Activated naive CD4-positive, alpha-beta T cell treated with anti-CD3 and anti-CD28 coated beads, Interleukin-2, amount 50 U/mL, for 16 hours (primary cell): Measurements from ENCODE around the gene DNM3.
"Not testable (repeated sequence)": the region's sequence is repeated elsewhere in the genome, so short reads cannot be mapped to it uniquely, and the experiment has no call there.

Experiments
- DNase-seq: peaks from one replicate; pipeline ENCODE4 v3.0.0-alpha.2; 2020

The DNM3 gene

DNA sequence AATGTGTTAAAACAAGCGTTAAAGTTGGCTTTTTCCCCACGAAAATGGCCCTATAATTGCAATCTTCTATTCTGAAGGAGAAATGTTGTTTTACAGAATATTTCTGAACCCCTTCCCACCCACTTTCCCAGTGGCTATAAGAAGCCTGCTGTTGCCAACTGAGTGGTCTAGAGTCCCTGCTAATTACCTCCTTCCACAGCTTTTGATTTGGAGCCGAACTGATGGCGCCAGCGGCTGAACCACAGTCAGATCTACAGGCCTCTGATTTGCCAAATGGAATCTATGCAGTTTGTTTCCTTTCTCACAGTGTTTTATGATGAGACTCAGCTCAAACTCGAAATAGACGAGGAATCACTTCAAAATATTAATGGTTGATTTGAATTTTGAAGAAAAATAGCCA lies 503.1 kb downstream of the DNM3 start:
- no peak for DNase-seq

DNA sequence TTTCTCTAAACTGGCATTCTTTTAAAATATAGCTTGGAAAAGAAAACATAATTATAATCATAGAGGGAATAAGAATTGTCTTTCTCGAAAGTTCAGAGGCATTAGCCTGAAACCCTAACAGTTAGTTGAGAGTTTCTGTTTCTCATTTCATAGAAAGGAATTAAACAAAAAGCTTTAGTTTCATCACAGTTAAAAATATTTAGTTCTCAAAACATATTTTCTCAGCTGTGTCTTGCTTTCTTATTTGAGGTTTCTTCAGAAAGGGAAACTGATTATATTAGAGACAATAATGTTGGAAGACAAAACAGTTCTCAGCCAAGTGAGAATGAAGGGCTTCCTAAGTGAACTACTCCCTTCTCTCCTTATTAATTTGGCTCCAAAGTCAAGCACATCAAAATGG lies 503.8 kb downstream of the DNM3 start:
- DNase-seq = no peak

DNA sequence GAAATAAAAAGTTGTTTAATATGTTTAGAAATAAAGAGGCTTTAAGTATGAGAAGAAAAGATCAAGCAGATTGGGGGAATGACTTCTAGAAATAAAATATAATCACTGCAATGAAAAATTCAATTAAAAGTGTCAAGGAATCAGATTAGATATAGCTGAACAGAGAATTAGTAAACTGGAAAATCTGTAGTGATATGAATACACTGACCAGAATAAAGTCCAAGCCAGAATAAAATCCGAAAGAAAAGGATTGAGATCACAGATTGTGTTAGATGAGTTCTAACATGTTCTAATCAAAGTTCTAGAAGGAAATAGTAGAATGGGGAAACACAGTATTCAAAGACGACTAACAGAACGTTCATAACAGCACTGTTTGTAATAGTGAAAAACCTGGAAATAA lies 506.1 kb downstream of the DNM3 start:
- DNase-seq = no peak

DNA sequence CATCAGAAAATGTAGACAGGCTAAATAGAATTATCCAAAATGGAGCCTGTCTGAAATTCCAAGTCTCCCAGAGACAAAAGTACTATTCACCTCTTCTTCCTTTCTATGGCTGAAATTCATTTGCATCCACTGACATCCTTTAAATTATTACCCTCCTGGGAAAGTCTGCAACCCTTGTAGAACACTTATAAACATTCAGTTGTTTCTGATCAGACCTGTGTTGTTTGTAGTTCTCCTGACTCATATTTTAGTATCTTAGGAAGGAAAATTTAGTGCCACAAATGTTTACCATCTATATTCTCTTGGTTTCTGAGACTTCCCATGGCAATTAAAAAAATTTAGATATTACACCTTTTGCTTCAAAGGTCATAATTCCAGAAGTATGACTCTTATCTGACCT lies 509.6 kb downstream of the DNM3 start:
- no peak for DNase-seq

DNA sequence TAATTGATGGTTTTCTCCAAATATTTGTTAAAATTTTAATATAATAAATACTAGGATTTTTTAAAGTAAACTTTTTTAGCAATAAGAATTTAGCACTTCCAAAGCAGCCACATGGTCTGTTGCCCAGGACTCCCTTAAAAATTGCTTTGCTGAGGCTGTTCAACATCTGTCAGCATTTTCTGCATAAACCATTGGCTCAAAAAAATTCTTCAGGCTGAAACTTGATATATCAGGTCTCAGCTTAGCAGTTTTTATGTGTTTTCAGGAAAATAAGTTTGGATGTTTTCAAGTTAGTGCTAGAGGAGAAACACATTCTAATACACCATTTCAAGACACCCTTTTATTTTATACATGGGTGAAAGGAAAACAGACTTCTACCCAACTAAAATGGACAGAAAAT lies 510.0 kb downstream of the DNM3 start:
- DNase-seq = no peak

DNA sequence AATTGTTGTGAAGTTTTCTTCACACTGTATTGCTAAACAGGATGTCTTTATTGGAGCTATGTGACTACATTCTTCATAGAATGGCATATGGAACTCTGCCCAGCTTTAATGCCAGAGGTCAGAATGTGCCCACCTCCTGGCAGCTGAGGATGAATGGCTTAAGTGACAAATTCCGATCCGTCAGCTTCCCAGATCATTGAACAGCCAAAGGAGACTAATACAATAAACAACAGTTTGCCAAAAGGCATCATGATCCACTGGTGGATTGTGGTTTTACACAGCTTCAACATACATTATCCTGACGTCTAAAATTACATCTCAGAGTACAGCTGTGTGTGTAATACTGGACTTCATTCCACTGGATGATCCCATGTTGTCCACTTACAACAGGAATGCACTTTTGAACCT lies 510.5 kb downstream of the DNM3 start:
- no peak for DNase-seq

DNA sequence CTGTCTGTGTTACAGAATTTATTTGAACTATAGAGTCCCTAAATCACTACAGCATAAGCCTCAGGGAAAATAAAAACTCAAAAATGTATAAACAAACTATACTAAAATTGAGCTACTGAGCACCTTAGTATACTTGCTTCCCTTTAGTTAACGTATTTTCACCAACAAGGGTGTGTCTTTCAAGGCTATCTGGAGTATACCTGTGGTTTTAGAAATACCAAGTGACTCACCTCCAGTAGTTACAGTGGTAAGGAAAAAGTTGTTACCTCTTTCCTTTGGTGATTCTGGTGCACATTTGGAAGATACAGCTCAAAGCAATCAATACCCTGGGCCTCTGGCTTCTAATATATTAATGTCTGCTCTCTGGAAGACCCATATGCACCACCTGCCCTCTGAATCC lies 511.1 kb downstream of the DNM3 start:
- DNase-seq = no peak

DNA sequence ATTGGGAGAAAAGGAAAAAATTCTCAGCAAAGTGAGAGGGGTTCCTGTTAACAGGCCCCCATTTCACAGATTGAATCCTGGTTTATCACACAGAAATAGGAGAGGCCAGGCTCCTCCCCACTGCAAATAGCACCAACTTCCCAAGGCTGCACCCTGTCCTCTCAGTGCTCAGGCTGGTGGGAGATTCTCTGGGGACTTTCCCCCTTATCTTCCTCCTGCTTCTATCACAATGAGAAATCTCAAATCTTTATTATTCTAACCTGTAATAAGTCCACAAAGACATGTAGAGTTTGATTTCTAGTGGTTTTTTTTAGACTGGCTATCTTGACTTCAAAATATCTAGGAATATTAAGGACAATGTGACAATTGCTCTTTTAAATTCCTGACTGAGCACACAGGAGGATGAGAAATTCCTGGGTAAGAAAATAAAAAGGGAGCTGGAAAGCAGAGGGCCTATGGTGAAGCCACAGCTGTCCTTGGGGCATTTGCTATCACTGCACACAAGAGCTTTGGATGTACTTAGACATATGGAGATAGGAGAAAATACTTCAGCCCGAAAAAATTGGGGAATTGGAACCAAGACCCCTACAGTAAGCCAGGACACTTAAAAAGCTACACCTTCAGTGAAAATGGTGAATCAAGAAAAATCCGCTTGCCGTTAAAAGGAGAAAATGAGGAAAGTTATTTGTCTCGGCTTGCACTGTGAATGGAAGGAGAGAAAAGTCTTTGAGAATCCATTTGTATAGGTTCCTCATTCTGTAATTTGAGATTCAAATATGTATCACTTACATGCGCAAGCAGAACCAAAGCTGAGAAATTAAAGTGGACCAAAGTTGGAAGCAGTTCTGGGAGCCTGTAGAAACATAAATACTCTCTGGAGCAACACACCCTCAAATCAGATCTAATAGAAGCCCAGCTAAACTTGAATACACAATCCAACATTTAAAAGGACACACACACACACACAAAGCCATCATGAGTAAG lies 513.3 kb downstream of the DNM3 start:
- no peak for DNase-seq

DNA sequence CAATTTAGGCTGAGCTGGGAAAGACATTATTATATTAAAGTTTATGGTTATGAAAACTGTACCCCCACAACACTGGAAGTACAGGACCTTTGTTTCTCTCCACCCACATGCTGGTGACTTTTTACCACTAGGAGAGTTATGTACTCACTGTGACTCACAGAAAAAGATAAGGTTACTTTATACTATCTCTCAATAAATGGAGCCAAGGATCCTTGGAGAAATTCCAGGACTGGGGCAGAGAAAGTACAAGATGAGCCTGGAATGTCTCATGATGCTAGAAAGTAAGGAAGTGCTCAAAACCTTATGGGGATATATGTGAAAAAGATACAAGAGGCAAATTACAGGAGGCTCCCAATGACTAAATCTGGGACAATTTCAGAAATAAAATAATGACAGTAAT lies 515.3 kb downstream of the DNM3 start:
- no peak for DNase-seq

DNA sequence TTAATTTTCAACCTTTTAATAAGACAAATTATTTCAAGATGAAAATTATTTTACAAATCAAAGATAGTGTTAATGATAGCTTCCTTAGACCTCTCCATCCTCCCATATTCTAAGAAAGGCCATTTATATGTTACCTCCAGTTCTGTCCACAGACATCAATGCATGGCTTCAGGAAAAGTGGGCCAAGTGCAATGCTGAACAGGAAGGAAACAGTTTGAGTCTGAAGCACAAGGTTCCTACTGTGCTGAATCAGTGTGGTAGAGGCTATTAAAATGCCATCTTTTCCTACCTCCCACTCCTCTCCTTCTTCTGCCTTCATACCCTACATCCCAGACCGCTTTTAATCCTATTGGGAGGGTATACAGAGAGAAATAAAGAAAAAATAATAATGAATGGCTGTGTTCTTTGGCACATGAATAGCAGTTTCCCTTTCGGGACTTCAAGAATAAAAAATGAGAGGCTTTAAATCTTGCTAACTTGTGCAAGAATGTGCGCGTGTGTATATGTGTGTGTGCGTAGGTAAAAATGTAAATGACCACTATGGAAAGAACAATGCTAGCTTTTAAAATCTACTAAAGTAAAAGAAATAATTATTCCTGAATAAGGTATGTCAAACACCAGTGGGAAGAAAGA lies 516.6 kb downstream of the DNM3 start:
- DNase-seq = no peak

DNA sequence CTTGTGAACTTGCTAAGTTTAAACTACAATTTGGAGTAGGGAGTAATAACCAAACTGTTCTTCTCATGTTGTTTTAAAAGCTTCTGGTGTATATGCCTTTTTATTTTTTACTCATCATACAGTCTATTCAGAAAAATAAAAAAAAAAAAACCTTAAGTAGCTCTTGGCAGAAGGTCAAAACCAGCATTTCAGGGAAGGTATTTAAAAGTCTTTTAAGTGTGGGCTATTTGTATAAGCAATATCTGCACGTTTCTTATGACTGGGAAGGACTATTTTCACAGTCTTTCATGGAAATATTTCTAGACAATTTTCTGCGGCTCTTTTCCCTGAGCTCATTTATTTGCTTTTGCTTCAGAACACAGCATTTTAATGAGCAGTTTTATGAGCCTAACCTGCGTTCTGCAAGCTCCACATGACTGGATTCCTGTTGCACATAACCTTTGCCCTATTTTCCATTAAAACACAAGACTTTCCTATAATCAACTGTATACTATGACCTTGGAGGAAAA lies 518.2 kb downstream of the DNM3 start:
- DNase-seq = no peak

DNA sequence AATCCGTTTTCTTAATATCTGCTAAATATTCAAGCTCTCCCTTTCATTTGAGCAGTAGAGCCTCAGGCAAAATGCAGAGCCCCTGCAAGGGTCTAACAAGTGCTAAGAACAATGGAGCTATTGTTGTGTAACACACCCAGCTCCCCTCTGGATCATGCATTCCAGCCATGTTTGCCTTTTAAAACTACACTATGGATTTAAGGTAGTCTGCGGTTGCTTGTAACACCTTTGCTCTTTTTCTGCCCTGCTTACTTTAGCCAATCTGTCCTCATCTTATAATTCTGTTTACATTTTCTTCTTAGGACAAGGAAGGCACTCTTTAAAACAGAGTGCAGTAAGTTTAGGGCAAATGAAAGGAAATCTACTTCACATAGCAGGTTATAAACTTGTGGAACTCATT lies 519.2 kb downstream of the DNM3 start:
- no peak for DNase-seq

DNA sequence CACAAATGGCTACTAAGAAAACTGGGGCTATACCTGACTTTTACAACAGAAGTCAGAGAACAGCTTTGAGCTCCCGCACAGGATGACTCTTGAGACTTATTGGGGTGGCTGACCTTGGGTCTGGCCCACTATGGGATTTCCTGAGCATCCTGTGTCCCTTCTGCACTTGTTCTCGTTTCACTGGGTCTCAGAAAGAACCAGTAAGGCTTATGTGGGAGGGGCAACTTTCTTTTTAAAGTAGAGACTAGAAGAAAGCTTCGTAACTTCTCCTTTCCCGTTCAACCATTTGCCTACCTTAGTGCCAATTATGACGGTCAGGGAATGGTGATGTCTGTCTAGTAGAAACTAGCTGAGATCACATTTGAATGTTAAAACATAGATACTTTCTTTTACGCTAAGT lies 519.7 kb downstream of the DNM3 start:
- DNase-seq = no peak

DNA sequence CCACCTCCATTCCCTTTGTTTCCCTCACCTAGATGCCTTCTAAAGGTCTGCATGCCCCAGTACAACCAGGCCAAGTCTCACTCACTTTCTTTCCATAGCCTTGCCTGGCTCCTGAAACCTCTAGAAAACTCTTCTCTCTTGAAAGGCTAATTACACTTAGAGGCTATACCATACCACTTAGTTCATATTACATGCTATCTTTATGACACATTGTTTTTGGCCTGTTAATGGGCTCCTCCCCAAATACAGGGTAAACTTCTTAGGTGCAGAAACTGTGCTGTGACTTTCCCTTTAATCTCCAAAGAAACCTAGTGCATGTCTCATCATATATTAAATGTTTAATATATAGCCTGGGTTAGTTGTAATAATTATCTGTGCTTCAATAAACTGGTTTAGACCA lies 522.6 kb downstream of the DNM3 start:
- no peak for DNase-seq

DNA sequence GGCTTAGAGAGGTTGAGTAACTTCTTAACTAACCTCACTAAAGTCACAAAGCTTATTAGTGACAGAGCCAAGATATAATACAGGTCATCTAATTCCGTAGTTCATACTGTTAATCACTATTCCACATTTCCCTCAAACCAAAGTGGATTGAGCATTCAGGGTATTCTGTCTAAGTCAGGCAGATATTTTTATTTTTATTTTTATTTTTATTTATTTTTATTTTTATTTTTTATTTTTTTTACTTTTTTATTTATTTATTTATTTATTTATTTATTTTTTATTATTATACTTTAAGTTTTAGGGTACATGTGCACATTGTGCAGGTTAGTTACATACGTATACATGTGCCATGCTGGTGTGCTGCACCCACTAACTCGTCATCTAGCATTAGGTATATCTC lies 530.3 kb downstream of the DNM3 start:
- not testable (repeated sequence) for DNase-seq

DNA sequence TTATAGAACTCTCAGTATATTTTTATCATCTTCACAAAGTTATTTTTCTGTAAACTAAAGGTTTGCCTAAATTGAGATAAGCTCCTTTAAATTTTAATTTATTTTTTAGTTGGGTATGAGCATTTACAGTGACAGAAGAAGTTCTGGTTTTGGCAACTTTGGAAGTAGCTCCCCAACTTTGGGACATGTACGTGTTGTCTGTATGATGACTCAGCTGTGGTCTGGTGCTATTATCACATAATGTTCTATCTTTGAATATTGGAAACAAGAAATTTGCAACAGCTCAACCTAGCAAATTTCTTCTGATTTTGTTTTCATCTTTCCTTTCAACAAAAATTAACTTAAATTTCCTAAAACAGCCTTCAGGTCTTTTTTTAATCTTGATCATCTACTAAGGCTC lies 532.6 kb downstream of the DNM3 start:
- no peak for DNase-seq

DNA sequence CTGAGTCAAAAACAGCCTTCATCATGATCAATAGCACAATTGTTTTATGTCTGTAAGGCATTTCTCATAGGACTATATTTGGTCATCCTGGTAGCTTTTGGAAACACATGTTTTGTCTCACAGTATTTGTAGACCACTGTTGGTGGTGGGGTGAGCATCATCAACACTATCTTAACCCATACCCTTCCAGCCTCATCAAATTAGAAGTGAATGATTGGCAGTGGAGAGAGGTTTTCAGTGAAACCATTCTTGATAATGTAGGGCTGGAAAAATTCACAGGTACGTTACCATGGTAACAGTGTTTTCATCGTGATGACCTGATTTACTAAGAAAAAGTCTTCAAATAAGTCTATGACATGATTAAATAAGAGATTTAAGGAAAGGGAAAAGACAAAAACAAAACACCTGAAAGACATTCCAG lies 533.9 kb downstream of the DNM3 start:
- no peak for DNase-seq

DNA sequence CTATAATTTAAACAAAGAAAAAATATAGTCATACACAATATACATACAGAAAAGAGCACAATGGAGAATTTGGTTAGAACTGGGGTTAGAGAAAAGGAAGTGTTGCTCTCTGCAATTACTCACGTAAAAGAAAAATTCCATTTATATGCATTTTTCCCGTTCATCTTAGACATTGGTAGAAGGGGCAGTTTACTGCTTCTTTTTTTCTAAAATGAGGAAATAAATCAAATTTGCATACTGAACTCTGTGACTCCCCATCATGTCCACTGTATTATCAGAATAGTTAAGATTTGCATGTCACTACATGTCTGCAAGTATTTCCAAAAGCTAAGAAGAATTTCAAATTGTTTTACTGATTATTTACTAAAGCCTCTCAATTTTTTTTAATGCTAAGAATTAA lies 535.1 kb downstream of the DNM3 start:
- no peak for DNase-seq

DNA sequence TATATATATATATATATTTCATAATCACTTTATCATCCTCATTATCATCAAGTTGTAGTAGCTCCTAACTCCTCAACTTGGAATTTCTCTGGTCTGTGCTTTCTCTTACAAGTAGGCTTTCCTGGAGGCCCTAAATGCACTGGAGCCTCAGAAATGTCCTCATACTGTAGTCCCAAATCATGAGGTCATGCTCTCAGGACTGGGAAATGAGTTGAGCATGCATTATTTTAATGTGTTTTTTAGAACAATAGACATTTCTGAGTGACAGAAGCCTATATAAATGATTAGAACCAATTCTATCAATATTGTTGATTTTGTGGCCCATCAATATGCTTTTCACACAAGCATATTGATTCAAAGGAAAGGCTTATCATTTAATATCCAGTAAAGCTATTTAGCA lies 536.3 kb downstream of the DNM3 start:
- DNase-seq = no peak

DNA sequence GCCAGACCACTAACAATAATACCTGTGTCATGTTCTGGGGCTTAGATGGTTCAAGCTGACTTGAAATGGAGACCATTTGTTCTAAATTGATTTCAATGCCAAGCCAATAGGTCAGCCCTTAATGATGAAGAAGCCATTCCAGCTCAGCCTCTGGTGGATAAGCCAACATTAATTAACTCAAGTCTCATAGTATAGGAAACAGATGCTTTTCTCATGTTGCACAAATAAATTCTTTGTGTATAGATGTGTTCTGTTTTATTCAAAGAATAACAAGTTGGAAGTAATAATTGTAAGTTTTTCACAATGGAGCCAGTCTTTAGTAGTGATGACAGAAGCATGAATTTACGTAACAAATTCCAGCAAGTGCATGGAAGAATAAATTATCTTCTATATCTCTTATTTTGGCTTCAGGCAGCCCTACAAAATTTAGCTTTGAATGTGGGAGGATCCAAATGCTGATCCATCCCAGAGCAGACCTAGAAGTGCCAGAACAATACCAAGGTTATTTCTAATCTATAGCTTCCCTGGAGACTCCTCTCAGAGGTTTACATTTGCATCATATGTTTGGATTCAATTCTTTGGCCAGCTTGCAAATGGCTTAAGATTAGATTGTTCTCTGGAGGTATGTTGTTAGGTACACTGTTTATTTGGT lies 536.9 kb downstream of the DNM3 start:
- no peak for DNase-seq

DNA sequence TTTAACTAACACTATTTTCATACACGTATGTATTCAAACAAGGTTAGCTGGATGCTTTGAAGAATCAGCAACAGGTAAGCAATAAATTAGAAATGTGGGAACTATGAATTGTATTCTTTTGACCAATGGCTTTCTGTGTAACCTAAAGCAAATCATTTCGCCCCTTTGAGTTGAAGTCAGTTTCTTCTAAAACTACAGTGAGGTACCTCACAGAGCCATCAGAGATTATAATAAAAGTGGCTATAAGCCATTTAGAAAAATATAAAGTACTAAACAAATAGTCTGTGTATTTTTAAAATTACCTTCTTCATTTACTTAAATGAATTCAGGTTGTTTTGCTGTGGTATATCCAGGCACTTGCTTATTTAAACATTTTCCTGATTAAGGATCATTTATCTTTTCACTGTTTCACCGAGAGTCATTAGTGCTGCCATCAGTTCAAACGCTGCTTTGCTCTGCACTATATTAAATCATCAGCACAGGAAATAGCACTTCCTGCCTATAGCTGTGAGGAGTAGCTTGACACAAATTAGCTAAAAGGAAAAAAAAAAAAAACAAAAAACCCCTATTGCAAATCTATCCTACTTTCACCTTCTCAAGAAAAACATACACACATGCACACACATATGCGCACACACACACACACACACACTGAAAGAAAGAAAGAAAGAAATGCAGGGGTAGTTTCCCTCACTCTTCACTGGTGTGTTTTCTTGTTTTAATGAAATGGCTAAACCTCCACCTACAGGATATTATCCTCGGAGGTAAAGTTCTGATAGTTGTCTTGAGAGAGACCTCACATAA lies 539.3 kb downstream of the DNM3 start:
- DNase-seq = no peak

DNA sequence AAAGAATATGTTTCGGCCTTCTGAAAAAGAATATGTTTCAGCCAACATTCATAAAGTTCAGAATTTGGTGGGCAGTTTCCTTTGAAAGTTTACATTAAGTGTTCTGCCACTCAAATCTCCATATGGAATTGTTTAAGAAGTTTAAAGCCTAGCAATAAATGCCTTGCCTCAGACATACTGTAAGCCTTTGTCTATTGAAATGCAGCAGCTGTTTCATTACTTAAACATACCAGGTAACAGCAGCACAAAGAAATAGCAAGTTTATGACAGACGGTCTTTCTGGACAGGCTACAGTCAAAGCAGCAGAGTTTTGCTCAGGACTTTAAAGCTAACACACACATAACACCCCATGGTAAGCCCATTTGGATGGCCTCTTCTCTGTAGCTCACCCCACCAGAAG lies 540.6 kb downstream of the DNM3 start:
- DNase-seq = no peak

DNA sequence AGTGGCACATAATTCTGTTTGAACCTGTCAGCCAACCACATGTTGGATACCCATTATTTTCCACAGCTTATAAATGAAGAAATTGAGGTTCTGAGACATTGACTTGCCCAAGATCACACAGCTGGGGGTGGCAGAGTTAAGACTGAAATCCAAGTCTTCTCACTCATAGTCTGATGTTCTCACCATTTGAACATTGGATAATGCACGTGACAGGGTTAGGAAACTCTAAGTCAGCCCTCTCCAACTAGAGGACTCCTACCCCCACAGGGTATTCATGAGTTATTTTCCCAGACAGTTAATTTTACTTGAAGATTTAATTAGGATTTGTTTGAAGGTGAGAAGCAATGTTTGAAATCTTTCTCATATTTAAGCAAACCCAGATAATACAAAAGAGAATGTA lies 541.1 kb downstream of the DNM3 start:
- DNase-seq = no peak
